Activated B cell treated with CpG ODN at 0.5 μM for 24 hours (primary cell): ENCODE measurements around the gene CCIN. TPM values are rescaled to one million over a fixed set of nuclear protein-coding genes. Genes with fewer than 3 reads are reported as not detected.

Experiments used
- ATAC-seq: fragments of 200-7000 bp; cut with Tn5 transposase; one replicate; pipeline ENCODE4 v1.10.0; 2021; ENCODE audit warnings: low read depth, mild to moderate bottlenecking, moderate library complexity
- CTCF ChIA-PET: fragments of 350-600 bp; sonication (Branson Sonifier 250); formaldehyde crosslinking; loops from one replicate; lab custom pipeline; 2021; ENCODE audit warnings: antibody characterized with exemption; lab: Charles Lee
- POLR2A ChIA-PET: fragments of 350-600 bp; sonication (Branson Sonifier 250); formaldehyde crosslinking; loops from one replicate; lab custom pipeline; 2021; ENCODE audit warnings: antibody characterized with exemption; lab: Charles Lee
- DNase-seq: peaks from one replicate; pipeline ENCODE4 v3.0.0; 2022
- H3K27ac Mint-ChIP-seq: one replicate; pipeline ENCODE4 v1.8.0; 2020; ENCODE audit warnings: mixed read lengths
- H3K27me3 Mint-ChIP-seq: one replicate; pipeline ENCODE4 v1.8.0; 2021; ENCODE audit warnings: mixed read lengths
- H3K36me3 Mint-ChIP-seq: one replicate; pipeline ENCODE4 v1.8.0; 2021; ENCODE audit warnings: low read depth, mixed read lengths
- H3K4me1 Mint-ChIP-seq: one replicate; pipeline ENCODE4 v1.8.0; 2021; ENCODE audit warnings: mixed read lengths
- H3K4me3 Mint-ChIP-seq: one replicate; pipeline ENCODE4 v1.8.0; 2020; ENCODE audit warnings: mild to moderate bottlenecking, mixed read lengths
- H3K9me3 Mint-ChIP-seq: one replicate; pipeline ENCODE4 v1.8.0; 2020; ENCODE audit warnings: mixed read lengths
- CTCF ChIP-seq: fragments of 200-600 bp; IDR thresholded peaks from one replicate; pipeline ENCODE4 v1.8.0; 2022; ENCODE audit warnings: antibody characterized with exemption, mild to moderate bottlenecking
- intact Hi-C: fragments of 100-400 bp; cut with micrococcal nuclease; formaldehyde crosslinking; loops from one replicate; pipeline ENCODE4 v1.15.1; 2024
- total RNA-seq: library from RNA; stranded (reverse); gene quantifications from 2 replicates; pipeline ENCODE4 v1.2.3, GENCODE V29; 2022

The CCIN gene
- total RNA-seq, 1 donor from 2014 or later = not detected

- no peak for TF ChIP-seq CTCF
- intact Hi-C loops = no loop called here
- no peak overlapping the region for H3K4me3 Mint-ChIP-seq
- H3K27me3 Mint-ChIP-seq = no peaks in the 10 kb centered on the region
- H3K4me1 Mint-ChIP-seq = peaks cover 81% of the 10 kb centered on the region
- ATAC-seq (no peak), DNase-seq (no peak)
- CTCF ChIA-PET = no interaction called here
- H3K36me3 Mint-ChIP-seq = peaks cover 16% of the 10 kb centered on the region
- H3K27ac Mint-ChIP-seq = no peak overlapping the region
- no peaks in the 10 kb centered on the region for H3K9me3 Mint-ChIP-seq
- POLR2A ChIA-PET = interaction anchor here (1.0 kb wide), 1 partner anchor 10 kb away, joined by 3 read pairs; the partner anchor contains the start of gene GLIPR2
These were observed 22.5 kb upstream of the CCIN start for GRCh38 chr9:36146651-36147050.

GRCh38 chr9:36147441-36148175 lies 21.6 kb upstream of the CCIN start:
- no peaks in the 10 kb centered on the region for H3K9me3 Mint-ChIP-seq
- DNase-seq (no peak), ATAC-seq (no peak)
- TF ChIP-seq CTCF = no peak
- ChIA-PET POLR2A (no interaction called here), CTCF (interaction anchor here (1.3 kb wide), 2 partner anchors 19 to 44 kb away, joined by 3 to 4 read pairs; no protein-coding TSS in a partner anchor)
- intact Hi-C loops = no loop called here
- no peaks in the 10 kb centered on the region for H3K27me3 Mint-ChIP-seq
- peaks cover 81% of the 10 kb centered on the region for H3K4me1 Mint-ChIP-seq
- no peak overlapping the region for H3K4me3 Mint-ChIP-seq
- peaks cover 16% of the 10 kb centered on the region for H3K36me3 Mint-ChIP-seq
- no peak overlapping the region for H3K27ac Mint-ChIP-seq

- POLR2A ChIA-PET = interaction anchor here (4.8 kb wide), 1 partner anchor 10 kb away, joined by 33 read pairs; the partner anchor contains the start of gene GLIPR2
- Mint-ChIP-seq H3K4me3 (no peak overlapping the region), H3K27ac (no peak overlapping the region), H3K4me1 (peaks cover 81% of the 10 kb centered on the region), H3K36me3 (peaks cover 16% of the 10 kb centered on the region), H3K9me3 (no peaks in the 10 kb centered on the region), H3K27me3 (no peaks in the 10 kb centered on the region)
- TF ChIP-seq CTCF = no peak
- no peak for ATAC-seq
- CTCF ChIA-PET = interaction anchor here (1.3 kb wide), 2 partner anchors 18 to 45 kb away, joined by 3 to 4 read pairs; no protein-coding TSS in a partner anchor
- intact Hi-C loops = no loop called here
- no peak for DNase-seq
These were observed 20.7 kb upstream of the CCIN start for GRCh38 chr9:36148311-36149051.

- POLR2A ChIA-PET = interaction anchor here (4.8 kb wide), 1 partner anchor 11 kb away, joined by 33 read pairs; the partner anchor contains the start of gene GLIPR2
- CTCF ChIA-PET = interaction anchor here (1.0 to 1.3 kb wide), 3 partner anchors 18 to 46 kb away, joined by 3 to 4 read pairs (median 3); no protein-coding TSS in a partner anchor
These were observed 20.0 kb upstream of the CCIN start for GRCh38 chr9:36149197-36149596.

More at GRCh38 chr9:36149197-36149596, 20.0 kb upstream of the CCIN start:
- Mint-ChIP-seq H3K9me3 (no peaks in the 10 kb centered on the region), H3K4me1 (peaks cover 79% of the 10 kb centered on the region), H3K36me3 (peaks cover 16% of the 10 kb centered on the region), H3K27ac (no peak overlapping the region), H3K27me3 (no peaks in the 10 kb centered on the region), H3K4me3 (no peak overlapping the region)
- intact Hi-C loops = no loop called here
- ATAC-seq (no peak), DNase-seq (no peak)
- no peak for TF ChIP-seq CTCF
